Kidney epithelial cell (primary cell): Measurements from ENCODE around the gene SKIL. TPM values are rescaled to one million over a fixed set of nuclear protein-coding genes. Genes with fewer than 3 reads are reported as not detected.

Source experiments
- DNase-seq: peaks from one replicate; pipeline ENCODE4 v3.0.0-alpha.2; 2010; ENCODE audit warnings: low read depth
- H3K27me3 ChIP-seq: 2 replicates; pipeline ENCODE4 v1.6.0; 2011; ENCODE audit warnings: low read length; ENCODE audit not compliant: control insufficient read depth, insufficient read depth
- H3K36me3 ChIP-seq: 2 replicates; pipeline ENCODE4 v1.5.1; 2011; ENCODE audit warnings: low read length; ENCODE audit not compliant: control insufficient read depth, insufficient read depth
- H3K4me3 ChIP-seq: 2 replicates; pipeline ENCODE4 v1.5.1; 2011; ENCODE audit warnings: low read depth, mild to moderate bottlenecking, control low read depth, low read length
- total RNA-seq: library from RNA; depleted of rRNA; stranded (reverse); fragments of >200 nt; gene quantifications from 2 replicates; pipeline ENCODE4 v1.2.3, GENCODE V29; 2015
- TF ChIP-seq, protein P1 (sequence below): IDR thresholded peaks from 2 replicates; pipeline ENCODE4 v1.5.1; 2011; ENCODE audit warnings: mild to moderate bottlenecking, moderate library complexity, low read length, control low read depth, inconsistent platforms; ENCODE audit not compliant: insufficient read depth, poor library complexity, severe bottlenecking

Gene SKIL
- total RNA-seq, 1 donor from 2014 or later, result 108 TPM

DNA sequence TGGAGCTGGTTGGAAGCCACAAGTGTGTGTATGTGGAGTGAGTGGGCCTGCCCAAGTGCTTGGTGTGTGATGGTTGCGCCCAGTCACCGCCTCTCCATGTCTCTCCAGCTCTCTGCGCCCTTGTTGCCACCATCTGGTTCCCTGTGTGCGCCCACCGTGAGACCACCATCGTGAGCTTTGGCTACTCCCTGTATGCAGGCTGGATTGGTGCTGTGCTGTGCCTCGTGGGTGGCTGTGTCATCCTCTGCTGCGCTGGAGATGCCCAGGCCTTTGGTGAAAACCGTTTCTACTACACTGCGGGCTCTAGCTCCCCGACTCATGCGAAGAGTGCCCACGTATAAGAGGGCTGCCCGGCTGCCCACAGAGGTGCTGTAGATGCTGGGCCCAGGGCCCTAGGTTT is 74.9 kb downstream of the SKIL start:
- H3K4me3 ChIP-seq, result no peak overlapping the region
- H3K36me3 ChIP-seq, result no peaks in the 10 kb centered on the region
- no peaks in the 10 kb centered on the region for H3K27me3 ChIP-seq
- DNase-seq, result no peak
- TF ChIP-seq, protein P1, sequence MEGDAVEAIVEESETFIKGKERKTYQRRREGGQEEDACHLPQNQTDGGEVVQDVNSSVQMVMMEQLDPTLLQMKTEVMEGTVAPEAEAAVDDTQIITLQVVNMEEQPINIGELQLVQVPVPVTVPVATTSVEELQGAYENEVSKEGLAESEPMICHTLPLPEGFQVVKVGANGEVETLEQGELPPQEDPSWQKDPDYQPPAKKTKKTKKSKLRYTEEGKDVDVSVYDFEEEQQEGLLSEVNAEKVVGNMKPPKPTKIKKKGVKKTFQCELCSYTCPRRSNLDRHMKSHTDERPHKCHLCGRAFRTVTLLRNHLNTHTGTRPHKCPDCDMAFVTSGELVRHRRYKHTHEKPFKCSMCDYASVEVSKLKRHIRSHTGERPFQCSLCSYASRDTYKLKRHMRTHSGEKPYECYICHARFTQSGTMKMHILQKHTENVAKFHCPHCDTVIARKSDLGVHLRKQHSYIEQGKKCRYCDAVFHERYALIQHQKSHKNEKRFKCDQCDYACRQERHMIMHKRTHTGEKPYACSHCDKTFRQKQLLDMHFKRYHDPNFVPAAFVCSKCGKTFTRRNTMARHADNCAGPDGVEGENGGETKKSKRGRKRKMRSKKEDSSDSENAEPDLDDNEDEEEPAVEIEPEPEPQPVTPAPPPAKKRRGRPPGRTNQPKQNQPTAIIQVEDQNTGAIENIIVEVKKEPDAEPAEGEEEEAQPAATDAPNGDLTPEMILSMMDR, result no peak

GRCh38 chr3:170436697-170437096 is 79.2 kb downstream of the SKIL start:
- H3K27me3 ChIP-seq, result no peaks in the 10 kb centered on the region
- no peaks in the 10 kb centered on the region for H3K36me3 ChIP-seq
- TF ChIP-seq, protein P1, result no peak
- H3K4me3 ChIP-seq, result no peak overlapping the region
- no peak for DNase-seq

DNA sequence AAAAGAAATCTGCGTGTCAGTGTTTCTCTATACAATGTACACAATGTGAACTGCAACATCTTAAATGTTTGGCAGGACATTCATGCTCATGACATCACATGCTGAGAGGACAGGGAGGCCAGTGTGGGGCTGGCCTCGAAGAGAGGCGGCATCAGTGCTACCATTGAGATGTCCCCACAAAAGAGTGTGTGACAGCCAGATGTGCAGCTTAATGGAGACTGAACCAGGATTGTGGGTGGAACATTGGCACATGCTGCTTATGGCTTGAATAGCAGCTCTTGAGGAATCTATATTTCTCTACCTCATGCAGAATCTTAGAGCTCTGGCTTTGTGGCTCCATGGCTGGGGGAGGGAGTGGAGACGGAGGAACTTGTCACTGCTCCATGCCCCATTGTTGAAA is 79.7 kb downstream of the SKIL start:
- no peaks in the 10 kb centered on the region for H3K27me3 ChIP-seq
- no peak overlapping the region for H3K4me3 ChIP-seq
- DNase-seq, result no peak
- TF ChIP-seq, protein P1, result no peak
- no peaks in the 10 kb centered on the region for H3K36me3 ChIP-seq

DNA sequence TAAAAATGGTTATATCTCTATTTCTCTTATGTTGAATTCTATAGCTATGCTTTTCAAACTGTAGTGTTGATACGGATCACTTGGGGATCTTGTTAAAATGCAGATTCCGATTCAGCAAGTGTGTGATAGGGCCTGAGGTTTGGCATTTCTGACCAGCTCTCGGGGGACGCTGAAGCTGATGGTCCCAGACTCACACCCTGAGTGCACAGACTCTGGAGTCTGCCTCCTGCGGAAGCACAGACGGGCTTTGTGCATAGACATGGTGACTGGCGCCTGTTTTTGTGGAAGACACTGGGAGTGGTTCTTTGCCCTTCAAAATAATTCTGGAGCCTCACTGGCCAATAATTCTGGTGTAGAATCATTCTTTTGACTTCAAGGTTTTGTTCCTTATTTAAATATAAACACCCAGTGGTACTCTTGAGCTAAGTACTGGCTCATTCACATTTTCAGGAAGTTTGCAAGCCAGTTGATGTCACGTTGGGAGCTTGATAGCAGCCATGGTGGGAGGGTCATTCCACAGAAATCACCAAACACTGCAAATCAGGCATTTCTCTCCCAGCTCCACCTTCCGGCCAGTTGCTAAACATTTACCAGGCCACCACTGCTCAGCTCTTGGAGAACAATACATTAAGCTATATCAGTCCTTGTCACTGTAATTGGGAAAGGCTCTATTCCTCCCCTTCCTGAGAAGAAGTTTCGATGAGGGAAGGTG is 80.3 kb downstream of the SKIL start:
- Histone ChIP-seq H3K27me3 (no peaks in the 10 kb centered on the region), H3K36me3 (no peaks in the 10 kb centered on the region), H3K4me3 (no peak overlapping the region)
- no peak for DNase-seq
- TF ChIP-seq, protein P1, result no peak

DNA sequence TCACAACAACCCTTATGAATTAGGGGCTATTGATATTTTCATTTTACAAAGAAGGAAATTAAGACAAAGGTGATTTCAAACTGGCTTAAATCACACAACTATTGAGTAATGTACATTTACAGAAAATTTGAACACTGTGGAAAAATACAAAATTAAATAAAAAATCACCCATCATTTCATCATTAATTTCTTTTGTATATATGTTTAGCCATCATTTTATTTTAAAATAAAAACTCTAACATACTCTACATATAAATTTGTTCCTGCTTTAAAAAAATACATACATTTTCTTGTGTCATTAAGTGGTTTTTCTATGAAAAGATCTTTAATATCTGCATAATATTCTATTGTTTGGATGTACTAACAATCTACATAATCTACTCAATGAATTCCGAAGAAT is 81.3 kb downstream of the SKIL start:
- no peaks in the 10 kb centered on the region for H3K27me3 ChIP-seq
- TF ChIP-seq, protein P1, result no peak
- no peak for DNase-seq
- no peaks in the 10 kb centered on the region for H3K36me3 ChIP-seq
- H3K4me3 ChIP-seq, result no peak overlapping the region

DNA sequence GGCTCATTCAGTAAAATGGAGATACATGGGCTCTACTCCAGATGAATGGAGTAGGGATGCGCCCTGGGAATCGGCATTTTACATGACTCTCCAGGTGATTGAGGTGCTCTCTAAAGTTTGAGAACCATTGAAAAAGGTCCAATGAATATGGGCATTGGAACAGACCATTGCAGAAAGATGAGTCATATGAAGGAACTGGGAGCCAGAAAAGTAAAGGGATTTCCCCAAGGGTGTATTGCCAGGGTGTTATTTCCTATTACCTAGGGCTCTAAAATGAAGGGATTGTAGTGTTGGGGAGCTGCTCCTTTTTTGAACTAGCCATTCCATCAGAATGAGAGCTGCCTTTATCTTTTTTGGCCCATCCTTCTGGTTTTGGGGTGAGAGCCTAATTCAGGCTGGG is 82.8 kb downstream of the SKIL start:
- Histone ChIP-seq H3K36me3 (no peaks in the 10 kb centered on the region), H3K27me3 (no peaks in the 10 kb centered on the region), H3K4me3 (no peak overlapping the region)
- TF ChIP-seq, protein P1, result no peak
- no peak for DNase-seq
